ENCODE results near the gene TSPAN5. TPM values are rescaled to one million over a fixed set of nuclear protein-coding genes. Genes with fewer than 3 reads are reported as not detected.

TSPAN5 gene
- total and polyA plus RNA-seq, 2 experiments from 2014 or later: 22.4 to 35.9 TPM

GRCh38 chr4:98544818-98545414 lies 113.5 kb downstream of the TSPAN5 start:
- H4K20me1 ChIP-seq (ENCODE audit: insufficient read depth, poor library complexity, severe bottlenecking): no peaks in the 10 kb centered on the region

GRCh38 chr4:98544141-98544817 lies 114.1 kb downstream of the TSPAN5 start:
- Histone ChIP-seq H3K4me1 (ENCODE audit: insufficient read depth) (no peaks in the 10 kb centered on the region), H3K36me3 (replicated peaks; ENCODE audit: insufficient read depth, low read depth) (no peaks in the 10 kb centered on the region), H3K9me2 (replicated peaks; ENCODE audit: insufficient read depth) (no peaks in the 10 kb centered on the region), H3K27me3 (no peaks in the 10 kb centered on the region), H3K4me2 (no peak overlapping the region), H3K9me3 (ENCODE audit: low read depth) (no peaks in the 10 kb centered on the region), H4K20me1 (ENCODE audit: insufficient read depth, poor library complexity, severe bottlenecking) (no peaks in the 10 kb centered on the region), H3K4me3 (no peak overlapping the region), H3K79me2 (peaks cover 4% of the 10 kb centered on the region), H2AFZ (no peak overlapping the region), H3K27ac (no peak overlapping the region)
- DNase-seq (ENCODE audit: low spot score): no peak
- WGBS (ENCODE audit: low lambda C conversion rate, missing lambda C conversion rate): 97% methylated on average over 5 of the region's 5 CpGs
- TF ChIP-seq EZH2 (IDR thresholded peaks at IDR 0.05; ENCODE audit: borderline replicate concordance) (no peak), EZH2phosphoT487 (IDR thresholded peaks at IDR 0.05; ENCODE audit: low read depth, severe bottlenecking, unreplicated experiment) (no peak), CTCF (IDR thresholded peaks at IDR 0.05; ENCODE audit: poor library complexity) (no peak)

More at GRCh38 chr4:98544818-98545414, 113.5 kb downstream of the TSPAN5 start:
- Histone ChIP-seq H3K4me3 (no peak overlapping the region), H3K36me3 (replicated peaks; ENCODE audit: insufficient read depth, low read depth) (no peaks in the 10 kb centered on the region), H3K9me2 (replicated peaks; ENCODE audit: insufficient read depth) (no peaks in the 10 kb centered on the region), H3K79me2 (peaks cover 4% of the 10 kb centered on the region), H3K27me3 (no peaks in the 10 kb centered on the region), H3K4me2 (no peak overlapping the region), H3K9me3 (ENCODE audit: low read depth) (no peaks in the 10 kb centered on the region), H2AFZ (no peak overlapping the region), H3K4me1 (ENCODE audit: insufficient read depth) (no peaks in the 10 kb centered on the region), H3K27ac (no peak overlapping the region)
- no peak for DNase-seq (ENCODE audit: low spot score)
- 74% methylated on average over 3 of the region's 3 CpGs for WGBS (ENCODE audit: low lambda C conversion rate, missing lambda C conversion rate)
- TF ChIP-seq EZH2phosphoT487 (IDR thresholded peaks at IDR 0.05; ENCODE audit: low read depth, severe bottlenecking, unreplicated experiment) (no peak), CTCF (IDR thresholded peaks at IDR 0.05; ENCODE audit: poor library complexity) (no peak), EZH2 (IDR thresholded peaks at IDR 0.05; ENCODE audit: borderline replicate concordance) (no peak)

- no peaks in the 10 kb centered on the region for H3K9me3 ChIP-seq (ENCODE audit: low read depth)
- no peaks in the 10 kb centered on the region for H3K36me3 ChIP-seq (replicated peaks; ENCODE audit: insufficient read depth, low read depth)
- no peaks in the 10 kb centered on the region for H3K27me3 ChIP-seq
- no peak overlapping the region for H3K4me3 ChIP-seq
- H3K4me2 ChIP-seq: no peak overlapping the region
- no peaks in the 10 kb centered on the region for H3K4me1 ChIP-seq (ENCODE audit: insufficient read depth)
- DNase-seq (ENCODE audit: low spot score): no peak
- TF ChIP-seq EZH2phosphoT487 (IDR thresholded peaks at IDR 0.05; ENCODE audit: low read depth, severe bottlenecking, unreplicated experiment) (no peak), EZH2 (IDR thresholded peaks at IDR 0.05; ENCODE audit: borderline replicate concordance) (no peak), CTCF (IDR thresholded peaks at IDR 0.05; ENCODE audit: poor library complexity) (no peak)
- WGBS (ENCODE audit: low lambda C conversion rate, missing lambda C conversion rate): 89% methylated on average over 2 of the region's 2 CpGs
- H3K27ac ChIP-seq: no peak overlapping the region
- peaks cover 4% of the 10 kb centered on the region for H3K79me2 ChIP-seq
- H4K20me1 ChIP-seq (ENCODE audit: insufficient read depth, poor library complexity, severe bottlenecking): no peaks in the 10 kb centered on the region
- no peak overlapping the region for H2AFZ ChIP-seq
- H3K9me2 ChIP-seq (replicated peaks; ENCODE audit: insufficient read depth): no peaks in the 10 kb centered on the region
Measured at GRCh38 chr4:98542011-98542410, 116.4 kb downstream of the TSPAN5 start.

Data from hepatocyte (in vitro differentiated cells).